Mononuclear cell (primary cell): ENCODE data around the gene NLRP1. TPM values are rescaled to one million over a fixed set of nuclear protein-coding genes. Genes with fewer than 3 reads are reported as not detected.

ENCODE experiments used
- H3K27me3 ChIP-seq: 2 replicates; pipeline ENCODE4 v1.6.0; 2011; ENCODE audit warnings: low read length, control low read depth; ENCODE audit not compliant: insufficient read depth
- H3K4me1 ChIP-seq: 2 replicates; pipeline ENCODE4 v1.5.1; 2011; ENCODE audit warnings: mild to moderate bottlenecking, low read length, control low read depth; ENCODE audit not compliant: insufficient read depth
- H3K4me3 ChIP-seq: 2 replicates; pipeline ENCODE4 v1.5.1; 2011; ENCODE audit warnings: mild to moderate bottlenecking, low read length, moderate library complexity
- H3K9me3 ChIP-seq: 2 replicates; pipeline ENCODE4 v1.5.1; 2011; ENCODE audit warnings: low read depth, mild to moderate bottlenecking, control low read depth, low read length
- total RNA-seq: library from RNA; depleted of rRNA; stranded (reverse); fragments of >200 nt; gene quantifications from one replicate; pipeline ENCODE4 v1.2.3, GENCODE V29; 2012

Gene NLRP1
- total RNA-seq, 1 donor, result 118 TPM

GRCh38 chr17:5600041-5600440 lies 15.7 kb upstream of the NLRP1 start:
- peaks cover 4% of the 10 kb centered on the region for H3K27me3 ChIP-seq
- H3K4me3 ChIP-seq, result no peak overlapping the region
- no peaks in the 10 kb centered on the region for H3K9me3 ChIP-seq
- H3K4me1 ChIP-seq, result no peaks in the 10 kb centered on the region

GRCh38 chr17:5598457-5598856 lies 14.1 kb upstream of the NLRP1 start:
- Histone ChIP-seq H3K9me3 (no peaks in the 10 kb centered on the region), H3K4me3 (no peak overlapping the region), H3K27me3 (peaks cover 4% of the 10 kb centered on the region), H3K4me1 (no peaks in the 10 kb centered on the region)

- Histone ChIP-seq H3K4me3 (no peak overlapping the region), H3K4me1 (no peaks in the 10 kb centered on the region), H3K27me3 (peaks cover 4% of the 10 kb centered on the region), H3K9me3 (no peaks in the 10 kb centered on the region)
Observed at GRCh38 chr17:5596421-5596820, 12.1 kb upstream of the NLRP1 start.

GRCh38 chr17:5595831-5596230 lies 11.5 kb upstream of the NLRP1 start:
- H3K4me1 ChIP-seq, result no peaks in the 10 kb centered on the region
- H3K27me3 ChIP-seq, result peaks cover 4% of the 10 kb centered on the region
- H3K9me3 ChIP-seq, result no peaks in the 10 kb centered on the region
- no peak overlapping the region for H3K4me3 ChIP-seq

GRCh38 chr17:5592382-5592781 lies 8.1 kb upstream of the NLRP1 start:
- H3K4me1 ChIP-seq, result no peaks in the 10 kb centered on the region
- no peak overlapping the region for H3K4me3 ChIP-seq
- no peaks in the 10 kb centered on the region for H3K9me3 ChIP-seq
- no peaks in the 10 kb centered on the region for H3K27me3 ChIP-seq

GRCh38 chr17:5591966-5592365 lies 7.7 kb upstream of the NLRP1 start:
- Histone ChIP-seq H3K4me3 (no peak overlapping the region), H3K27me3 (no peaks in the 10 kb centered on the region), H3K9me3 (no peaks in the 10 kb centered on the region), H3K4me1 (peaks cover 4% of the 10 kb centered on the region)

- Histone ChIP-seq H3K9me3 (no peaks in the 10 kb centered on the region), H3K4me1 (peaks cover 29% of the 10 kb centered on the region), H3K27me3 (no peaks in the 10 kb centered on the region), H3K4me3 (no peak overlapping the region)
Observed at GRCh38 chr17:5588584-5588983, 4.3 kb upstream of the NLRP1 start.

- Histone ChIP-seq H3K27me3 (no peaks in the 10 kb centered on the region), H3K4me3 (no peak overlapping the region), H3K9me3 (no peaks in the 10 kb centered on the region), H3K4me1 (peaks cover 40% of the 10 kb centered on the region)
Observed at GRCh38 chr17:5587438-5588032, 3.2 kb upstream of the NLRP1 start.

- H3K4me3 ChIP-seq, result no peak overlapping the region
- no peaks in the 10 kb centered on the region for H3K9me3 ChIP-seq
- H3K27me3 ChIP-seq, result no peaks in the 10 kb centered on the region
- H3K4me1 ChIP-seq, result peaks cover 55% of the 10 kb centered on the region
Observed at GRCh38 chr17:5585836-5586521, 1.7 kb upstream of the NLRP1 start.

- Histone ChIP-seq H3K4me1 (peaks cover 58% of the 10 kb centered on the region), H3K4me3 (no peak overlapping the region), H3K9me3 (no peaks in the 10 kb centered on the region), H3K27me3 (no peaks in the 10 kb centered on the region)
Observed at GRCh38 chr17:5585287-5585794, 1.0 kb upstream of the NLRP1 start.

- Histone ChIP-seq H3K4me3 (peak overlapping the region; percentile 58), H3K9me3 (no peaks in the 10 kb centered on the region), H3K27me3 (no peaks in the 10 kb centered on the region), H3K4me1 (peaks cover 66% of the 10 kb centered on the region)
Observed at GRCh38 chr17:5583426-5584382, 605 bp downstream of the NLRP1 start.

- Histone ChIP-seq H3K9me3 (no peaks in the 10 kb centered on the region), H3K4me3 (peak overlapping the region; percentile 58), H3K4me1 (peaks cover 66% of the 10 kb centered on the region), H3K27me3 (no peaks in the 10 kb centered on the region)
Observed at GRCh38 chr17:5582209-5583185, 1.8 kb downstream of the NLRP1 start.

- Histone ChIP-seq H3K4me3 (no peak overlapping the region), H3K4me1 (peaks cover 61% of the 10 kb centered on the region), H3K27me3 (no peaks in the 10 kb centered on the region), H3K9me3 (no peaks in the 10 kb centered on the region)
Observed at GRCh38 chr17:5581655-5582054, 2.7 kb downstream of the NLRP1 start.

GRCh38 chr17:5580969-5581368 lies 3.3 kb downstream of the NLRP1 start:
- no peaks in the 10 kb centered on the region for H3K9me3 ChIP-seq
- H3K27me3 ChIP-seq, result no peaks in the 10 kb centered on the region
- H3K4me3 ChIP-seq, result no peak overlapping the region
- H3K4me1 ChIP-seq, result peaks cover 54% of the 10 kb centered on the region
